Measurements from ENCODE around the gene ZNF300.
"Not testable (repeated sequence)": the region's sequence is repeated elsewhere in the genome, so short reads cannot be mapped to it uniquely, and the experiment has no call there.

ZNF300 gene

DNA sequence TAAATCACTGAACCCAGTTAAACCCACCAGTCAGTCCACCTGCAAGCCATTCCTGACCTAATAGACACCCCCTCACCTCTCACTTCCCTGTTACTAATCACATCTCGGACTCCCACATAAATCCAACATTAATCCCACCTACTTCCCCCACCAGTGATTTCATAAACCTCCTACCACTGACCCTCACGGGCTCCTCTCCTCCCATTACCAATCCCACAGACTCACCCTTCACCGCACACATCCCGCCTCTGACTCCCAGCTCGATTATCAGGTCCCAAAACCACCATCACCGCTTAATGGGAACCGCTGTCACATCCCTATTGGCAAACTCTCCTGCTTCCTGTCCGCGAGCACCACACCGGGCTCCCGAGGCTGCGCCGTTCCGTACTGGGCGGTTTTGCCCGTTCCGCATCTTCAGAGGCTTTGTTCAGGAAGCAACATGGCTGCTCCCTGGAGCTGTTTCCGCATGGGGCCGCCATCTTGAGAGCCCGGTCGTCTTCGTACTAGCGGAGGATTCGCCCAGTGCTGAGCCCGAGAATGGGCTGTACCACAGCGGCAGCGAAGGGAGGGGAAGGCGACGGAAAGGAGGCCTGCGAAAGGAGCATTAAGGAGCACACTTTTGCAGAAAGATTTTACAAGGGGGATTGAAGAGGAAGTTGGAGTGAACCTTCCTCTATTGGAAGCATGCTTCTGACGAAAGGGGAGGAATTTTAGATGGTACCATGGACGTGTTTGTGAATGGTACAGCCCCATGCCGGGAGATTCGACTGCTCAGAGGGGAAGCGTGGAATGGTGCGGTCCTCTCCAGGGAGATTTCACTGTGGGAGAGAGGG lies at the start of gene ZNF300:
TSS of gene ZNF300 (minus strand) at position 502 of the 833 bp plus-strand sequence. CDS start 1,825 bp downstream, outside the sequence.
- DNase-seq, result no peak
- in situ Hi-C loops (cut with MboI; ENCODE audit: low pct_unique_long_range_greater_than_20kb, low sequenced_read_pairs), result no loop called here

DNA sequence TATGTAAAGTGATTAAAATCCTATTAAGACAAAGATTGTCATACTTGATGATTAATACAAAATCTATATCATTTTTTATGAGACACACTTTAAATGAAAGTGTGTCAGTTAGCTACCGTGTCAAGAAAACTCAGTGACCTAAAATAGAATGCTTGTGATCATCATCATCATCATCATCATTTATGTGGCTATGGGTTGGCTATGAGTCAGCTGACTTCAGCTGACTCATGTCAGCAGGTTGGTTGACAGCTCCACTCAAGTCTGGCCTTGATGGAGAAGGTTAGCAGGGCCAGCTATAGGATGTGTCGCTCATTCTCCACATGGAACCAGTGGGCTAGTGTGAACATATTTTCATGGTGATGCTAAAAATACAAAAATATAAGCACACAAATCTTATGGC lies 43.8 kb upstream of the ZNF300 start:
- in situ Hi-C loops (cut with MboI; ENCODE audit: low pct_unique_long_range_greater_than_20kb, low sequenced_read_pairs), result no loop called here
- no peak for DNase-seq

DNA sequence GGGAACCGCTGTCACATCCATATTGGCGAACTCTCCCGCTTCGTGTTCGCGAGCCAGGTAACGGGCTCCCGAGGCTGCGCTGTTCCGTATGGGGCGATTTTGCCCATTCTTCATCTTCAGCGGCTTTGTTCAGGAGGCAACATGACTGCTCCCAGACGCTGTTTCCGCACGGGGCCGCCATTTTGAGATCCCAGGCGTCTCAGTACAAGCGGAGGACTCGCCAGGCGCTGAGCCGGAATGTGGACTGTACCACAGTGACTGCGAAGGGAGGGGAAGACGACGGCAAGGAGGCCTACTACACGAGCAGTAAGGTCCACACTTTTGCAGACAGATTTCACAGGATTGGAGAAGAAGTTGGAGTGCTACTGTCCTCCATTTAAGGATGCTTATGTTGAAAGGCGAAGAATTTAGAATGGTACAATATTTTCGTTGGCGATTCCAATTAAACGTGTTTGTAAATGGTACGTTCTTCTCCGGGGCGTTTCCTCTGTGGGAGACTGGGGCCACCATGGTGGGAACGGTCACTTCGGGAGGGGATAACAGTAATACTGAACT lies 41.6 kb upstream of the ZNF300 start:
- no peak for DNase-seq
- in situ Hi-C loops (cut with MboI; ENCODE audit: low pct_unique_long_range_greater_than_20kb, low sequenced_read_pairs), result no loop called here

DNA sequence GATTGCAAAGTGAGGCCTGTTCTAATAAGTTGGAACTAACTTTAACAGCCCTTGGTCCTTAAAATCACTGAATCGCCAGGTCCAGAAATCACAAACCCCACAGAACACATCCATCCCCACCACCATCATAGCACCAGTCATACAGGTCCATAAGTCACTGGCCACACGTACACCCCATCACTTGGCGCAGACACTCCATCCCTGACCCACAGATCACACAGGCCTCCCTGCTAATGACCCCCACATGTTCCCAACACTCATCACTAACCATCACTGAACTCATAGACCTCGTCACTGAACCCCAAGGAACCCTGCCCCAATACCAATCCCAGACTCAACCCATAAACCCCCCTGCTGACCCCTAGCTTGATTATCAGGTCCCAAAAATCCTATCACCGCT lies 41.2 kb upstream of the ZNF300 start:
- no peak for DNase-seq
- in situ Hi-C loops (cut with MboI; ENCODE audit: low pct_unique_long_range_greater_than_20kb, low sequenced_read_pairs), result no loop called here

DNA sequence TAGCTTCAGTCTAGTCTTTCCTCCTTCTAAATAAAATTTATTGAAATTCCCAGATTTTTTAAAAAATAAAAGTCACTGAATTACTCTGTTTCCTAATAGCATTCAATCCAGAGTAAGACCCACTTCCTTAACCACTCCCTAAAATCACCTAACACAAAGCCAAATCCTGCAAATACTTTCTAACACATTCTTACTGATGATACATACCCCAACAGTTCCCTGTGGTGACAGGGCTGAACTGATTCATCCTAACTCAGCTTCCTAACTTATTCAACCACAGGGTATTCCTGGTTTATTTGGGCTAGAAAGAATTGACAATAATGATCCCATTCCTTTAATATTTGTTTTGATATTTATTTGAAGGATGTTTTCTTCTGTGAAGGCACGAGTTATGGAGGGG lies 40.7 kb upstream of the ZNF300 start:
- no peak for DNase-seq

DNA sequence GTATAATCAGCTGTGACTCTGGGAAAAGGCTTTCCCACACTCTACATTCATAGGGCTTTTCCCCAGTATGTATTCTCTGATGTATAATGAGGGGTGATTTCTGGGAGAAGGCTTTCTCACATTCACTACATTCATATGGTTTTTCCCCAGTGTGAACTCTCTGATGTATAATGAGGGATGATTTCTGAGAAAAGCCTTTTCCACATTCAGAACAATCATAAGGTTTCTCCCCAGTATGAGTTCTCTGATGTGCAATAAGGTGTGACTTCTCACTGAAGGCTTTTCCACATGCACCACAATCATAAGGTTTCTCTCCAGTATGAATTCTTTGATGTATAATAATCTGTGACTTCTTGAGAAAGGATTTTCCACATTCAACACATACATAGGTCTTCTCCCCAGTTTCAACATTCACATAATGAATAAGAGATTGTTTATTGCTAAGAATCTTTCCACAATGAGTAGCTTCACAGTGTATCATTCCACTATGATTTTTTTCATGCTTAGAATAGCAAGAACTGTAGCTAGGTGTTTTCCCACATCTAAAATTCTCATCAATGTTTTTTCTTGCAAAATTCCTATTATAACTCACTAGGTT lies 26.7 kb upstream of the ZNF300 start:
- in situ Hi-C loops (cut with MboI; ENCODE audit: low pct_unique_long_range_greater_than_20kb, low sequenced_read_pairs), result no loop called here
- DNase-seq, result peak; percentile 3

More for the DNA sequence above, 40.7 kb upstream of the ZNF300 start:
- in situ Hi-C loops (cut with MboI; ENCODE audit: low pct_unique_long_range_greater_than_20kb, low sequenced_read_pairs), result no loop called here

DNA sequence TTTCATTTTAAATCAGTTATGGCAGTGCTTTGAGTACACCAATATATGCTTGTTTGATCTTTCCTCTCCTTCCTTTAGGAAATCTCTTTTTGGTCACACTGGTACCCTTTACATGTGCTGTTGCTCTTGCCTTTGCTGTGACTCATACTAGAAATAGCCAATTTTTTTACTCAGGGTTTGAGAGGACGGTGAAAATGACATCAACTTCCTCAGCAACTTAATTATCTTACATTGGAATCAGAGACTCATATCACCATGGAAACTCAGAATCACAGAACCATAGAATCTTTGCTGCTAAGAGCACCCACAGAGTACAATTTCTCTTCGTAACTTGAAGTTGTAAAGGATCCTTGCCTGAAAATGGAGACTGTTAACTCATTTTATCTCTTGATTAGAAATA lies 13.8 kb upstream of the ZNF300 start:
- peak; percentile 12 for DNase-seq
- in situ Hi-C loops (cut with MboI; ENCODE audit: low pct_unique_long_range_greater_than_20kb, low sequenced_read_pairs), result no loop called here

DNA sequence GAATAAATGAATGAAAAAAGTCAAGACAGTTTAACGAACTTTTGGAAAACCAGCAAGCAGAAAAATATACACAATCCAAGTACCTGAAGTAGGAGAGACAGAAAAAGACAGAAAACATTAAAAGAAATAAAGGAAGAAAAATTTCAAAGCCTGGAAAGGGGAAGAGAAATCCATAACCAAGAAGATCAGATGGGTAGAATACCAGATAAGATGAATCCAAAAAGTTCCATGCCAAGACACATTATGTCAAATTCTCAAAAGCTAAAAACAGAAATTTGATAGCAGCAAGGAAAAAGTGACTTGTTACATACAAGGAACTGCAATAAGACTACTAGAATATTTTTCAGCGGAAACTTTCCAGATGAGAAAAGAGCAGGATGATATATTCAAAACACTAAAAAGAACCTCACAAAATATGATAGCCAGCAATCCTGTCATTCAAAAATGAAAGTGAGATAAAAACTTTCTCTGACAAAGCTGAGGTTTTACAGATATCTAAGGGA lies 7.6 kb upstream of the ZNF300 start:
- in situ Hi-C loops (cut with MboI; ENCODE audit: low pct_unique_long_range_greater_than_20kb, low sequenced_read_pairs), result no loop called here
- DNase-seq, result no peak

DNA sequence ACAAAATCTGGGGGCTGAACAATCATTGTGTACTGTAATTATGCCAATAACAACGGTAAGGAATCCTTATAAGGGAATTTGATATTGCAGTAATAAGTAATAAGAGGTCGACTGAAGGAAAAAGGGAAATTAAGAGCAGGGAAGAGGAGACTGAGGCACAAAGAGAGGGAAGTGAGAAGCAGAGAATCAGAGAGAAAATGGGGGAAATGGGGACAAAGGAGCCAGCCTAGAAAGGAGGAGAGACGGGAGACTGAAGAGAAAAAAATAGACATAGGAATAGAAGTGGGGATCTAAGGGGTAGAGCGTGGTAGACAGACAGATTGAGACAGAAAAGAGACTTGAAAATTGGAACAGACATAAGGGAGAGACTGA lies 518 bp upstream of the ZNF300 start:
- in situ Hi-C loops (cut with MboI; ENCODE audit: low pct_unique_long_range_greater_than_20kb, low sequenced_read_pairs), result no loop called here
- DNase-seq, result no peak

DNA sequence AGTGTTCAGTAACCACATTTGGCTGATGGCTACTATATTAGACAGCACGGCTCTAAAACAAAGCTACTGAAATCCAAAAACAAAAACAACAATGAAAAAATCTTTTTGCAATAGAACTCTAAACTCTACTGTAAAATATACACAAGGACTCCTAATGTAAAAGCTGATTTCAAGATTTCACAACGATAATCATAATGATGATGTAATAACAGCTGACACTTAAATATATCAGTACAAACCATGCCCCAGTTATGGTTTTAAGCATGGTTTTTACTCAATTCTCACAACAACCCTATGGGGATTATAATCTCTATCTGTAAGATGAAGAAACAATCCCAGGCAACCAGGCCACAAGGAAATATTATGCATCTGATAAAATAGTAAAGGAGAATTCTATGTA lies 3.3 kb downstream of the ZNF300 start:
- DNase-seq, result no peak
- in situ Hi-C loops (cut with MboI; ENCODE audit: low pct_unique_long_range_greater_than_20kb, low sequenced_read_pairs), result no loop called here

DNA sequence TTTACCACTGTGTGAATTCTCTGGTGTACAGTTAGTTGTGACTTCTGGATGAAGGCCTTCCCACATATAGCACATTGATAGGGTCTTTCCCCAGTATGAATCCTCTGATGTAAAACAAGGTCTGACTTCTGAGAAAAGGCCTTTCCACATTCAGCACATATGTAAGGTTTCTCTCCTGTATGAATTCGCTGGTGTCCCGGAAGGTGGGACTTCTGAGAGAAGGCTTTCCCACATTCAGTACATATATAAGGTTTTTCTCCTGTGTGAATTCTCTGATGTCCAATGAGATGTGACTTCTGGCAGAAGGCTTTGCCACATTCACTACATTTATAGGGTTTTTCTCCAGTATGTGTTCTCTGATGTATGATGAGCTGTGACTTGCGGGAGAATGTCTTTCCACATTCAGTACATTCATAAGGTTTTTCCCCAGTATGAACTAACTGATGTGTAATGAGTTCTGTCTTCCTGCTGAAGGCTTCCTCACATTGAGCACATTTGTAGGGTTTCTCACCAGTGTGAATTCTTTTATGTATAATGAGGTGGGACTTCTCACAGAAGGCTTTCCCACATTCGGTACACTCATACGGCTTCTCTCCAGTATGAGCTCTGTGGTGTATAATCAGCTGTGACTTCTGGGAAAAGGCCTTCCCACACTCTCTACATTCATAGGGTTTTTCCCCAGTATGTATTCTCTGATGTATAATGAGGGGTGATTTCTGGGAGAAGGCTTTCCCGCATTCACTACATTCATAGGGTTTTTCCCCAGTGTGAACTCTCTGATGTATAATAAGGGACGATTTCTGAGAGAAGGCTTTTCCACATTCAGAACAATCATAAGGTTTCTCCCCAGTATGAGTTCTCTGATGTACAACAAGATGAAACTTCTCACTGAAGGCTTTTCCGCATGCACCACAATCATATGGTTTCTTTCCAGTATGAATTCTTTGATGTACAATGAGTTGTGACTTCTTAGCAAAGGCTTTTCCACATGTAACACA lies 9.1 kb downstream of the ZNF300 start:
- in situ Hi-C loops (cut with MboI; ENCODE audit: low pct_unique_long_range_greater_than_20kb, low sequenced_read_pairs), result no loop called here
- peak; percentile 15 for DNase-seq

DNA sequence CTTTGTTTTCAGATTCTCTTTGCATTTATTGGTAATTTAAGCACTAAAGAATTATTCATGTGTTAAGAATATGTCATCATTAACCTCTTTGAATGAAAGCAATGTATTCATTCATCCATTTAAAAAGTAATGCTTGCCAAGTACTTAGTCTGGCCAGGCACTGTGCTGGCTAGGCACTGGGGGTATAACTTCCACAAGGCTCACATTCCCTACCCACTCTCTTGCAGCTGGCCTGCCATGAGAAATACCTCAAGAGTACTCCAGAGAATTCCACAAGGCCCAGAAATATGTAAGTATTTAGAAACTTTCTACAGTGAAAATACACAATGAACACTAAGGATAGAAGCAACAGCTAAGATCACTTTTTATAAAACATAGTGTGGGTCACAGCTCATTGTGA lies 25.4 kb downstream of the ZNF300 start:
- in situ Hi-C loops (cut with MboI; ENCODE audit: low pct_unique_long_range_greater_than_20kb, low sequenced_read_pairs), result no loop called here
- no peak for DNase-seq

DNA sequence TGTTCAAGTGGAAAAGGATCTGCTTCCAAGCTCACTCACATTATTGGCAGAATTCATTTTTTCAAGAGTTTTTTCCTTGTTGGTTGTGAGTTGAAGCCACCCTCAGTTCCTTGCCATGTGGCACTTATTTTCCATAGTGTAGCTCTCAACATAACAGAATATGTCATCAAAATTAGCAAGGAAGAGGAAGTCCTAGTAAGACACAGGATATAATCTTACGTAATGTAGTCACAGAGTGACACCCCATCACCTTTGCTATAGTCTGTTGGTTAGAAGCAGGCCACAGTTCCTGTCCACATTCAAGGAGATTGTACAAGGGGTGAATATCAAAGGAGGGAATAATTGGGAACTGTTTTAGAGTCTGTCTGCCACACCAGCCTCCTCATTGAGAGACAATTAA lies 42.7 kb downstream of the ZNF300 start:
- peak; percentile 56 for DNase-seq
- in situ Hi-C loops (cut with MboI; ENCODE audit: low pct_unique_long_range_greater_than_20kb, low sequenced_read_pairs), result no loop called here

DNA sequence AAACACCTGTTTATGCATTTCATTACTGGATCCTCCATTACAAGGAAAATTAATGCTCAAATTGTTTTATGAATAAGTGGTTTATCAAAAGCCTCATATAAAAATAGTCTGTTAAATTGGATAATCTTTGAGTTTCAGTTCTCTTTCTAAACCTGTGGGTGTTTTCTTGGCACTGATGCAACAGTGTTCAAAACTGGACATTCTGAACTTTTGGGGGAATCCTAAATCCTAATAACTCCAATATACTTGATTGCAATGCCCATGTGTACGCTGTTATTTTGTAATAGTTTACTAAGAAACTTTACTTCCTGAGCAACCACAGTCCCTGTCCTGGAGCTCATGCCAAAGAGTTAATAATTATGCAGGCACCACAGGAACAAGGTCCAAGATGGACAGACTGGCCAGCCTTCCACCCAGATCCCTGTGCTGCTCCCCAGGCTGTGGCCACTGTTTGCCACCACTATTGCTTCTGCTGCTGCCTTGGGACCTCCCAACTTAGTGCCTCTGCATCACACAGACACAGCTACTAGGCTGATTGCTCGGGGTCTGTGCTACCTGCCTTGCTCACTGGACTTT lies 44.4 kb downstream of the ZNF300 start:
- in situ Hi-C loops (cut with MboI; ENCODE audit: low pct_unique_long_range_greater_than_20kb, low sequenced_read_pairs), result no loop called here
- DNase-seq, result no peak

DNA sequence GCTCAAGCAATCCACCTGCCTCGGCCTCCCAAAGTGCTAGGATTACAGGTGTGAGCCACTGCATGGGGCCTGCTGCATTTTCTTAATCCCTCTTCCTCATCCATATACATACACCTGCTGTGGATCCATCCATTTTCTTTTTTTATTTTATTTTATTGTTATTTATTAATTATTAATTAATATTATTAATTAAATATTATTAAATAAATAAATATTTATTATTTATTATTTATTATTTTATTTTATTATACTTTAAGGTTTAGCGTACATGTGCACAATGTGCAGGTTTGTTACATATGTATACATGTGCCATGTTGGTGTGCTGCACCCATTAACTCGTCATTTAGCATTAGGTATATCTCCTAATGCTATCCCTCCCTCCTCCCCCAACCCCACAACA lies 48.1 kb downstream of the ZNF300 start:
- DNase-seq; in situ Hi-C loops (cut with MboI; ENCODE audit: low pct_unique_long_range_greater_than_20kb, low sequenced_read_pairs): not testable (repeated sequence)

DNA sequence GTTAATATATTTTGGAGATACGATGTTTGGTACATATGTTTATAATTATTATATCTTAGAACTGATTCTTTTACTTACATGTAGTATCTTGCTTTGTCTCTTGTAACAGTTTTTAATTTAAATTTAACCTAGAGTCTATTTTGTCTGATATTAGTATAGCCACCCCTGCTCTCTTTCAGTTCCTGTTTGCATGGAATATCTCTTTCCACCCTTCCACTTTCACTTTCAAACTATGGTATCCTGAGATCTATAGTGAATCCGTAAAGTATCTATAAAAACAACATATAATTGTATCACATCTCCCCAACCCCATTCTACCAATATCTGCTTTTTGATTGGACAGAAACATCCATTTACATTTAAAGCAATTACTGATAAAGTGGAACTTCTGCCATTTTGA lies 51.2 kb downstream of the ZNF300 start:
- DNase-seq, result no peak
- in situ Hi-C loops (cut with MboI; ENCODE audit: low pct_unique_long_range_greater_than_20kb, low sequenced_read_pairs), result no loop called here

DNA sequence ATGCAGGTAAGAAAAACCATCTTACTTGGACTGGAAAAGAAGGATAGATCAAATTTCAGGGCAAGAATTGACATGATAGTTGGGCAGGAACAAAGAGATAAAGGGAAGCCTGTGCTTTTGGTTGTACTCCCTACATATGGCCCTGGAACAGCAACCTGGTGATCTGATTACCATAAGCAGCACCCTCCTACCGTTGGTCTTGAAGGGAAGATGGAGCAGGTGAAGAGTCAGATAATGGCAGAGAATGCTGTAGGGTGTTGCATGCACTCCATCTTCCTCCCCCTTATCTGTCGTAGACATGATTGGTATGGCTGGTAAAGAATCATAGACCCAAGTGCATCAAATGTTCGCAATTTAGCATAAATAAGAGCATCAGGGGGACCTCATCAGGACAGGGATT lies 53.7 kb downstream of the ZNF300 start:
- in situ Hi-C loops (cut with MboI; ENCODE audit: low pct_unique_long_range_greater_than_20kb, low sequenced_read_pairs), result no loop called here
- no peak for DNase-seq

DNA sequence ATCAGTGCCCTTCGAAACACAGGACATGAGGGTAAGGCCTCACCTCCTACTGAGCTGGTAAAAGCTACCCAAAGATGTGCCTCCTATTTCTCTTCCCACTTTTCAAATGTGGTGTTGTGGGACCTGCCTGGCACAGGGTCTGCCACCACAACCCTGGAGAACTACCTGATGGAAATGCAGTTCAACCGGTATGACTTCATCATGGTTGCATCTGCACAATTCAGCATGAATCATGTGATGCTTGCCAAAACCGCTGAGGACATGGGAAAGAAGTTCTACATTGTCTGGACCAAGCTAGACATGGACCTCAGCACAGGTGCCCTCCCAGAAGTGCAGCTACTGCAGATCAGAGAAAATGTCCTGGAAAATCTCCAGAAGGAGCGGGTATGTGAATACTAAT lies 56.5 kb downstream of the ZNF300 start:
- in situ Hi-C loops (cut with MboI; ENCODE audit: low pct_unique_long_range_greater_than_20kb, low sequenced_read_pairs), result no loop called here
- no peak for DNase-seq

DNA sequence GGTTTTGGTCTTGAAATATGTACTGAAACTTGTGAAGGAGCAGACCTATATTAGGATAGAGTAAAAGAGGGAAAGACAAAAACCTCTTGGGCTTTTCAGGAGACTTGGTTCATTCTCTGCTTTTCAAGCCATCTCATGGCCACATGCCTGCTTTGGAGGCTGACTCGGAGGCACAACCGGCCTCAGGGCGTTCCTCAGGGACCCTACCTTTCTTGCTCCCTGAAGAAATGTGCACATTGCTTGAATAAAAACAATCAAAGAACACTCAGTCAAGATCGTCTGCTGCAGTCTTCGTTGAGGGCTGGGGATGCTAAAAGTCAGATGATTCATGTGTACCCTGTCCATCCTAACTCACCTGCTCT lies 57.5 kb downstream of the ZNF300 start:
- in situ Hi-C loops (cut with MboI; ENCODE audit: low pct_unique_long_range_greater_than_20kb, low sequenced_read_pairs), result no loop called here
- DNase-seq, result no peak
